IMR-90 (cell line): ENCODE measurements around the gene NKAPL. TPM values are rescaled to one million over a fixed set of nuclear protein-coding genes. Genes with fewer than 3 reads are reported as not detected.

Experiments
- ATAC-seq: fragments of 200-7000 bp; cut with Tn5 transposase; 2 replicates; pipeline ENCODE4 v1.9.1; 2020; ENCODE audit warnings: low read depth, mild to moderate bottlenecking, moderate library complexity
- BruUV-seq: library from RNA; stranded (reverse); fragments of 400-500 nt; replicated peaks from 2 replicates; lab custom pipeline; 2021; lab: Mats Ljungman, UMichigan
- CTCF ChIA-PET: fragments of 300-600 bp; formaldehyde crosslinking; extraction: SDS; loops from one replicate; lab custom pipeline; 2021; ENCODE audit warnings: antibody characterized with exemption; lab: Yijun Ruan, JAX
- POLR2A ChIA-PET: fragments of 300-600 bp; sonication (Branson Sonifier 250); formaldehyde crosslinking; loops from one replicate; lab custom pipeline; 2022; ENCODE audit warnings: antibody characterized with exemption; ENCODE audit not compliant: unreplicated experiment; lab: Charles Lee
- DNase-seq: peaks from one replicate; pipeline ENCODE4 v3.0.0; 2013
- H2AFZ ChIP-seq: replicated peaks from 2 replicates; pipeline ENCODE3; 2013; ENCODE audit warnings: low read length, mild to moderate bottlenecking; ENCODE audit not compliant: poor library complexity
- H2AK5ac ChIP-seq: 2 replicates; pipeline ENCODE4 v1.6.1; 2013; ENCODE audit warnings: low read depth, low read length, inconsistent platforms
- H2AK9ac ChIP-seq: replicated peaks from 2 replicates; pipeline ENCODE3; 2013; ENCODE audit warnings: mild to moderate bottlenecking, low read depth, low read length, moderate library complexity; ENCODE audit not compliant: poor library complexity
- H2BK120ac ChIP-seq: 2 replicates; pipeline ENCODE4 v1.6.1; 2013; ENCODE audit warnings: low read depth, low read length, inconsistent platforms
- H2BK15ac ChIP-seq: 3 replicates; pipeline ENCODE4 v1.6.1; 2013; ENCODE audit warnings: low read depth, low read length, inconsistent platforms
- H2BK20ac ChIP-seq: 2 replicates; pipeline ENCODE4 v1.6.1; 2013; ENCODE audit warnings: low read depth, mild to moderate bottlenecking, inconsistent platforms, low read length, moderate library complexity
- H2BK5ac ChIP-seq: 2 replicates; pipeline ENCODE4 v1.6.1; 2013; ENCODE audit warnings: mild to moderate bottlenecking, low read depth, low read length, inconsistent platforms; ENCODE audit not compliant: poor library complexity, severe bottlenecking
- H3K14ac ChIP-seq: replicated peaks from 2 replicates; pipeline ENCODE4 v1.6.1; 2013; ENCODE audit warnings: low read depth, low read length, inconsistent platforms
- H3K18ac ChIP-seq: 2 replicates; pipeline ENCODE4 v1.6.1; 2013; ENCODE audit warnings: low read depth, low read length, control low read depth
- H3K23ac ChIP-seq: 2 replicates; pipeline ENCODE4 v1.6.1; 2013; ENCODE audit warnings: low read depth, low read length, inconsistent platforms
- H3K27ac ChIP-seq: 2 replicates; pipeline ENCODE4 v1.5.1; 2013; ENCODE audit warnings: mild to moderate bottlenecking, control low read depth, low read length; ENCODE audit not compliant: insufficient read depth
- H3K27me3 ChIP-seq: 2 replicates; pipeline ENCODE4 v1.6.1; 2013; ENCODE audit warnings: low read length; ENCODE audit not compliant: control insufficient read depth, insufficient read depth
- H3K36me3 ChIP-seq: 2 replicates; pipeline ENCODE4 v1.6.1; 2013; ENCODE audit warnings: low read length, mixed read lengths; ENCODE audit not compliant: control insufficient read depth, insufficient read depth
- H3K4ac ChIP-seq: 2 replicates; pipeline ENCODE4 v1.6.1; 2013; ENCODE audit warnings: low read depth, low read length, inconsistent platforms
- H3K4me1 ChIP-seq: 2 replicates; pipeline ENCODE4 v1.6.1; 2013; ENCODE audit warnings: low read length, mixed read lengths; ENCODE audit not compliant: control insufficient read depth, insufficient read depth
- H3K4me2 ChIP-seq: 2 replicates; pipeline ENCODE4 v1.6.1; 2013; ENCODE audit warnings: low read depth, mild to moderate bottlenecking, control low read depth, low read length, moderate library complexity
- H3K4me3 ChIP-seq: 2 replicates; pipeline ENCODE4 v1.5.1; 2013; ENCODE audit warnings: low read depth, mild to moderate bottlenecking, control low read depth, low read length, moderate library complexity; ENCODE audit not compliant: insufficient read depth
- H3K56ac ChIP-seq: 2 replicates; pipeline ENCODE4 v1.6.1; 2013; ENCODE audit warnings: low read length, inconsistent platforms; ENCODE audit not compliant: insufficient read depth; ENCODE audit errors: extremely low read depth
- H3K79me1 ChIP-seq, 2 experiments: 2 replicates each; pipeline ENCODE4 v1.6.1; 2013; ENCODE audit warnings: low read length in 2 of 2, inconsistent platforms in 1 of 2, low read depth in 1 of 2
- H3K9ac ChIP-seq: 2 replicates; pipeline ENCODE4 v1.6.1; 2013; ENCODE audit warnings: low read depth, low read length, control low read depth
- H3K9me1 ChIP-seq: 2 replicates; pipeline ENCODE4 v1.6.1; 2013; ENCODE audit warnings: low read length, inconsistent platforms; ENCODE audit not compliant: insufficient read depth
- H3K9me3 ChIP-seq: 2 replicates; pipeline ENCODE4 v1.6.1; 2013; ENCODE audit warnings: low read length; ENCODE audit not compliant: control insufficient read depth, insufficient read depth
- H4K20me1 ChIP-seq: 2 replicates; pipeline ENCODE4 v1.6.1; 2013; ENCODE audit warnings: low read length, inconsistent platforms; ENCODE audit not compliant: insufficient read depth
- H4K5ac ChIP-seq: 2 replicates; pipeline ENCODE4 v1.6.1; 2013; ENCODE audit warnings: mild to moderate bottlenecking, low read depth, low read length, control low read depth
- H4K8ac ChIP-seq, 2 experiments: 2 replicates each; pipeline ENCODE4 v1.6.1; 2013; ENCODE audit warnings: low read depth in 2 of 2, low read length in 2 of 2, control low read depth in 1 of 2, inconsistent platforms in 1 of 2
- H4K91ac ChIP-seq: 2 replicates; pipeline ENCODE4 v1.6.1; 2013; ENCODE audit warnings: low read depth, low read length, inconsistent platforms; ENCODE audit not compliant: insufficient read depth
- MAZ ChIP-seq: IDR thresholded peaks from 2 replicates; pipeline ENCODE4 v1.6.1; 2012; ENCODE audit warnings: low read depth, mild to moderate bottlenecking, low read length, improper control_type of control experiment, moderate library complexity, borderline replicate concordance
- RAD21 ChIP-seq: IDR thresholded peaks from 2 replicates; pipeline ENCODE4 v1.6.1; 2012; ENCODE audit warnings: low read length, improper control_type of control experiment
- RFX5 ChIP-seq: IDR thresholded peaks from 2 replicates; pipeline ENCODE4 v1.8.0; 2012; ENCODE audit warnings: low read depth, mild to moderate bottlenecking, low read length, moderate library complexity
- WGBS, 2 experiments: methylation state at CpG; one replicate each; pipeline versions ENCODE4 v1.1.5 to v1.1.7; 2013; ENCODE audit warnings: missing lambda C conversion rate in 2 of 2; ENCODE audit not compliant: insufficient read length in 1 of 2; ENCODE audit errors: extremely low coverage in 2 of 2; 5-methylcytosine and 5-hydroxymethylcytosine counted together
- dilution Hi-C: fragments of 300-500 bp; cut with HindIII; formaldehyde crosslinking; loops from one replicate; pipeline ENCODE4 v1.14.3; 2018; ENCODE audit warnings: low sequenced_read_pairs; ENCODE audit not compliant: unreplicated experiment
- in situ Hi-C: fragments of 300-500 bp; cut with MboI; formaldehyde crosslinking; loops from 3 replicates; pipeline ENCODE4 v1.14.3; 2019; ENCODE audit warnings: low sequenced_read_pairs, inconsistent platforms, mixed read lengths
- intact Hi-C: fragments of 100-400 bp; cut with micrococcal nuclease; formaldehyde crosslinking; loops from 2 replicates; pipeline ENCODE4 v1.10.0; 2022
- polyA plus RNA-seq, 3 experiments: library from polyadenylated mRNA; depleted of rRNA; stranded (reverse); fragments of >200 nt; gene quantifications; 2 replicates each; pipeline ENCODE4 v1.2.3, GENCODE V29; 2012; ENCODE audit warnings: low replicate concordance in 1 of 3
- total RNA-seq: library from RNA; depleted of rRNA; stranded (reverse); fragments of >200 nt; gene quantifications from 2 replicates; pipeline ENCODE4 v1.2.3, GENCODE V29; 2012

Gene NKAPL
- total and polyA plus RNA-seq, 2 of the 4 experiments (the other 2 are of a cell fraction): 0.51 to 0.54 TPM

GRCh38 chr6:28295326-28295725, 36.2 kb downstream of the NKAPL start:
- no peaks in the 10 kb centered on the region for H3K9me3 ChIP-seq
- ChIA-PET POLR2A (no interaction called here), CTCF (no interaction called here)
- DNase-seq: no peak
- no peaks in the 10 kb centered on the region for H3K9me1 ChIP-seq
- H4K5ac ChIP-seq: no peak overlapping the region
- no peak overlapping the region for H2AK5ac ChIP-seq
- no peaks in the 10 kb centered on the region for H4K20me1 ChIP-seq
- no peak overlapping the region for H4K91ac ChIP-seq
- no CpG with 5 or more reads among the region's 5 CpGs for WGBS, 2 experiments
- H3K56ac ChIP-seq: no peak overlapping the region
- H3K14ac ChIP-seq: no peak overlapping the region
- BruUV-seq: no TSS peak
- H2BK15ac ChIP-seq: no peak overlapping the region
- no peak overlapping the region for H2BK20ac ChIP-seq
- intact Hi-C loops: no loop called here
- H2AFZ ChIP-seq: no peak overlapping the region
- TF ChIP-seq MAZ (no peak), RAD21 (no peak), RFX5 (no peak)
- no peak overlapping the region for H2BK120ac ChIP-seq
- no peaks in the 10 kb centered on the region for H3K79me1 ChIP-seq
- H3K27ac ChIP-seq: no peak overlapping the region
- H4K8ac ChIP-seq: no peak overlapping the region
- no peak overlapping the region for H3K18ac ChIP-seq
- H3K4me2 ChIP-seq: no peak overlapping the region
- no peak overlapping the region for H2AK9ac ChIP-seq
- H3K9ac ChIP-seq: no peak overlapping the region
- no peak overlapping the region for H2BK5ac ChIP-seq
- no peak for ATAC-seq
- no peaks in the 10 kb centered on the region for H3K27me3 ChIP-seq
- dilution Hi-C loops: no loop called here
- H3K4me1 ChIP-seq: no peaks in the 10 kb centered on the region
- no peak overlapping the region for H3K23ac ChIP-seq
- peaks cover 4% of the 10 kb centered on the region; the same call in 1 of the 2 replicates for H3K36me3 ChIP-seq
- H3K4me3 ChIP-seq: no peak overlapping the region
- in situ Hi-C loops: no loop called here
- H3K4ac ChIP-seq: no peak overlapping the region
